ENCODE measurements around the gene MARCHF7. TPM values are rescaled to one million over a fixed set of nuclear protein-coding genes. Genes with fewer than 3 reads are reported as not detected.

MARCHF7 gene
- total and polyA plus RNA-seq, 2 of the 13 experiments (the other 11 are each of a cell fraction or from before 2014, with no cell fraction given), result 32.8 to 88.5 TPM

GRCh38 chr2:159680692-159681091 lies 31.6 kb upstream of the MARCHF7 start:
- TF ChIP-seq TOE1 (CRISPR knock-in tag; IDR thresholded peaks at IDR 0.05) (no peak), ZMYM3 (CRISPR knock-in tag; IDR thresholded peaks at IDR 0.05) (no peak), ZNF878 (CRISPR knock-in tag; IDR thresholded peaks at IDR 0.05) (no peak), ZNF33A (CRISPR knock-in tag; IDR thresholded peaks at IDR 0.05; ENCODE audit: borderline replicate concordance) (no peak), TSC22D2 (CRISPR knock-in tag; IDR thresholded peaks at IDR 0.05; ENCODE audit: borderline replicate concordance) (no peak), THYN1 (CRISPR knock-in tag; IDR thresholded peaks at IDR 0.05; ENCODE audit: borderline replicate concordance, low read depth) (no peak), ETV5 (CRISPR knock-in tag; IDR thresholded peaks at IDR 0.05; ENCODE audit: borderline replicate concordance) (no peak), MED1 (CRISPR knock-in tag; IDR thresholded peaks at IDR 0.05) (no peak), ZFP41 (CRISPR knock-in tag; IDR thresholded peaks at IDR 0.05; ENCODE audit: borderline replicate concordance) (no peak), AHDC1 (CRISPR knock-in tag; IDR thresholded peaks at IDR 0.05; ENCODE audit: borderline replicate concordance) (no peak), CCDC6 (CRISPR knock-in tag; IDR thresholded peaks at IDR 0.05) (no peak), DMAP1 (CRISPR knock-in tag; IDR thresholded peaks at IDR 0.05) (no peak), NFIB (CRISPR knock-in tag; IDR thresholded peaks at IDR 0.05; ENCODE audit: borderline replicate concordance) (no peak)
- TF ChIP-seq, protein P1, sequence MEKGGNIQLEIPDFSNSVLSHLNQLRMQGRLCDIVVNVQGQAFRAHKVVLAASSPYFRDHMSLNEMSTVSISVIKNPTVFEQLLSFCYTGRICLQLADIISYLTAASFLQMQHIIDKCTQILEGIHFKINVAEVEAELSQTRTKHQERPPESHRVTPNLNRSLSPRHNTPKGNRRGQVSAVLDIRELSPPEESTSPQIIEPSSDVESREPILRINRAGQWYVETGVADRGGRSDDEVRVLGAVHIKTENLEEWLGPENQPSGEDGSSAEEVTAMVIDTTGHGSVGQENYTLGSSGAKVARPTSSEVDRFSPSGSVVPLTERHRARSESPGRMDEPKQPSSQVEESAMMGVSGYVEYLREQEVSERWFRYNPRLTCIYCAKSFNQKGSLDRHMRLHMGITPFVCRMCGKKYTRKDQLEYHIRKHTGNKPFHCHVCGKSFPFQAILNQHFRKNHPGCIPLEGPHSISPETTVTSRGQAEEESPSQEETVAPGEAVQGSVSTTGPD (CRISPR knock-in tag; IDR thresholded peaks at IDR 0.05), result no peak
- TF ChIP-seq, protein P2, sequence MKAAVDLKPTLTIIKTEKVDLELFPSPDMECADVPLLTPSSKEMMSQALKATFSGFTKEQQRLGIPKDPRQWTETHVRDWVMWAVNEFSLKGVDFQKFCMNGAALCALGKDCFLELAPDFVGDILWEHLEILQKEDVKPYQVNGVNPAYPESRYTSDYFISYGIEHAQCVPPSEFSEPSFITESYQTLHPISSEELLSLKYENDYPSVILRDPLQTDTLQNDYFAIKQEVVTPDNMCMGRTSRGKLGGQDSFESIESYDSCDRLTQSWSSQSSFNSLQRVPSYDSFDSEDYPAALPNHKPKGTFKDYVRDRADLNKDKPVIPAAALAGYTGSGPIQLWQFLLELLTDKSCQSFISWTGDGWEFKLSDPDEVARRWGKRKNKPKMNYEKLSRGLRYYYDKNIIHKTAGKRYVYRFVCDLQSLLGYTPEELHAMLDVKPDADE (CRISPR knock-in tag; IDR thresholded peaks at IDR 0.05), result no peak
- ChIA-PET POLR2A (no interaction called here), CTCF (ENCODE audit: low intra/inter-chr PET ratio, low total read pairs) (no interaction called here)
- BruUV-seq (replicated peaks), result no TSS peak
- Histone ChIP-seq H3K4me2 (ENCODE audit: low read depth, low read length) (no peak overlapping the region), H3K4me3 (replicated peaks in 1 of 3; ENCODE audit: insufficient read depth in 1 of 3, low read depth in 2 of 3, low read length in 3 of 3) (no peak overlapping the region), H4K20me1 (ENCODE audit: insufficient read depth, low read length) (no peaks in the 10 kb centered on the region), H3K9me3 (ENCODE audit: low read length) (no peaks in the 10 kb centered on the region), H3K79me2 (ENCODE audit: insufficient read depth, low read length) (no peaks in the 10 kb centered on the region), H3K27me3 (ENCODE audit: control insufficient read depth in 1 of 2, insufficient read depth in 2 of 2, low read length in 2 of 2) (no peaks in the 10 kb centered on the region), H3K9ac (ENCODE audit: insufficient read depth, low read depth, low read length) (no peak overlapping the region), H3K36me3 (replicated peaks in 1 of 2; ENCODE audit: control insufficient read depth in 1 of 2, insufficient read depth in 2 of 2, low read length in 2 of 2) (no peaks in the 10 kb centered on the region), H3K27ac (ENCODE audit: extremely low read length, insufficient read depth, low read length) (no peak overlapping the region), H3K4me1 (ENCODE audit: insufficient read depth, low read length) (no peaks in the 10 kb centered on the region), H2AFZ (ENCODE audit: low read length) (no peak overlapping the region)
- ATAC-seq, result no peak
- in situ Hi-C loops (cut with HindIII; ENCODE audit: extremely low pct_ligation_motif_present, low pct_unique_long_range_greater_than_20kb) (no loop called here), intact Hi-C loops (cut with micrococcal nuclease; ENCODE audit: unreplicated experiment) (no loop called here)
- DNase-seq (ENCODE audit: low spot score), result no peak
- 70% methylated on average over 2 of the region's 2 CpGs for WGBS (ENCODE audit: low lambda C conversion rate)
- no peak for FAIRE-seq
